Stomach (tissue), 4 donors: ENCODE data around the gene TTC39B.

Experiments
- CTCF ChIP-seq, 7 experiments: fragments of 450-650 bp in 4 of 7; fragments of 200-600 bp in 3 of 7; sonication (generic) in 3 of 7; IDR thresholded peaks; one replicate each; pipeline ENCODE4 v1.5.1; 2016 to 2019; ENCODE audit warnings: antibody characterized with exemption in 7 of 7, control low read depth in 2 of 7, mild to moderate bottlenecking in 1 of 7
- POLR2A ChIP-seq, 4 donors: fragments of 450-650 bp; IDR thresholded peaks; one replicate each; pipeline ENCODE4 v1.6.1; 2016; ENCODE audit warnings: antibody characterized with exemption in 4 of 4, control low read depth in 2 of 4, mild to moderate bottlenecking in 1 of 4, moderate library complexity in 1 of 4
- POLR2AphosphoS5 ChIP-seq, 3 donors: sonication (generic); formaldehyde crosslinking; IDR thresholded peaks; one replicate each; pipeline ENCODE4 v1.6.1; 2016; ENCODE audit warnings: antibody characterized with exemption in 3 of 3

GRCh38 chr9:15262581-15262980 lies 44.4 kb downstream of the TTC39B start:
- TF ChIP-seq CTCF (IDR thresholded peaks at IDR 0.05) (no peak), POLR2A (IDR thresholded peaks at IDR 0.05) (no peak), POLR2AphosphoS5 (IDR thresholded peaks at IDR 0.05) (no peak)
